ENCODE data around the gene PHLPP1. TPM values are rescaled to one million over a fixed set of nuclear protein-coding genes. Genes with fewer than 3 reads are reported as not detected.

PHLPP1 gene
- total RNA-seq, 1 experiment from 2014 or later, result 39.9 TPM

DNA sequence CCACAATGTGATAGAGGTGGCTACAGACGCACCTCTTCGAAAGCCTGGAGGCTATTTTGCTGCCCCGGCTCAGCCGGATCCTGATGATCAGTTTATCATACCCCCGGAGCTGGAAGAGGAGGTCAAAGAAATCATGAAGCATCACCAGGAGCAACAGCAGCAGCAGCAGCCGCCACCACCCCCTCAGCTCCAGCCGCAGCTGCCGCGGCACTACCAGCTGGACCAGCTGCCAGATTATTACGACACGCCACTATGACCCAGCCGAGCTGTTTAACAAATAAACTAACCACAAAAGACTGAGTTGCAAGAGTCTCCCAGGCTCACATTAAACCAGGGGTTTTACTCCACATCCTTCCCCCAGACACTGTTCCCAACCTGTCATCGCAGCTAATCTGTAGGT, 263.8 kb downstream of the PHLPP1 start:
- no peak overlapping the region for H4K5ac ChIP-seq (ENCODE audit: insufficient read length, low read depth, low read length)
- WGBS (ENCODE audit: extremely low coverage, insufficient read length, low lambda C conversion rate), result no CpG with 5 or more reads among the region's 13 CpGs
- no peak overlapping the region for H3K4ac ChIP-seq (ENCODE audit: low read depth, low read length)
- H4K20me1 ChIP-seq (ENCODE audit: control insufficient read depth, insufficient read depth, insufficient read length), result no peaks in the 10 kb centered on the region
- H3K9me3 ChIP-seq (ENCODE audit: control insufficient read depth, low read depth, low read length), result no peaks in the 10 kb centered on the region
- H3K14ac ChIP-seq (ENCODE audit: insufficient read depth, low read length), result no peak overlapping the region
- H2AFZ ChIP-seq (ENCODE audit: low read length), result no peak overlapping the region
- no peaks in the 10 kb centered on the region for H3K4me1 ChIP-seq (ENCODE audit: insufficient read depth, low read length)
- H3K18ac ChIP-seq (ENCODE audit: insufficient read length, low read depth, low read length), result no peak overlapping the region
- H3K23ac ChIP-seq (ENCODE audit: insufficient read length, low read depth, low read length), result no peak overlapping the region
- no peak overlapping the region for H3K9ac ChIP-seq (ENCODE audit: extremely low read depth, insufficient read length, low read length)
- no peak overlapping the region for H2BK15ac ChIP-seq (ENCODE audit: low read depth, low read length)
- H3K4me2 ChIP-seq (ENCODE audit: insufficient read depth, insufficient read length, low read length), result no peak overlapping the region
- H3K4me1 Mint-ChIP-seq, result peaks cover 2 to 11% of the 10 kb centered on the region in 2 experiments
- H3K4me3 Mint-ChIP-seq, result no peak overlapping the region
- H3K79me2 ChIP-seq (ENCODE audit: insufficient read depth, low read length), result no peaks in the 10 kb centered on the region
- H3K27ac ChIP-seq (ENCODE audit: insufficient read length, low read depth, low read length), result no peak overlapping the region
- H2BK12ac ChIP-seq (ENCODE audit: insufficient read length, low read depth, low read length), result no peak overlapping the region
- no peak overlapping the region for H4K91ac ChIP-seq (ENCODE audit: insufficient read length, low read depth, low read length)
- no peak overlapping the region for H2BK5ac ChIP-seq (ENCODE audit: insufficient read length, low read length)
- no peak overlapping the region for H2AK5ac ChIP-seq (ENCODE audit: insufficient read length, low read length)
- H2BK20ac ChIP-seq (ENCODE audit: low read depth, low read length, poor library complexity, severe bottlenecking), result no peak overlapping the region
- H3K79me1 ChIP-seq (ENCODE audit: insufficient read depth, low read depth, low read length, poor library complexity, severe bottlenecking), result no peaks in the 10 kb centered on the region
- TF ChIP-seq, protein P1, sequence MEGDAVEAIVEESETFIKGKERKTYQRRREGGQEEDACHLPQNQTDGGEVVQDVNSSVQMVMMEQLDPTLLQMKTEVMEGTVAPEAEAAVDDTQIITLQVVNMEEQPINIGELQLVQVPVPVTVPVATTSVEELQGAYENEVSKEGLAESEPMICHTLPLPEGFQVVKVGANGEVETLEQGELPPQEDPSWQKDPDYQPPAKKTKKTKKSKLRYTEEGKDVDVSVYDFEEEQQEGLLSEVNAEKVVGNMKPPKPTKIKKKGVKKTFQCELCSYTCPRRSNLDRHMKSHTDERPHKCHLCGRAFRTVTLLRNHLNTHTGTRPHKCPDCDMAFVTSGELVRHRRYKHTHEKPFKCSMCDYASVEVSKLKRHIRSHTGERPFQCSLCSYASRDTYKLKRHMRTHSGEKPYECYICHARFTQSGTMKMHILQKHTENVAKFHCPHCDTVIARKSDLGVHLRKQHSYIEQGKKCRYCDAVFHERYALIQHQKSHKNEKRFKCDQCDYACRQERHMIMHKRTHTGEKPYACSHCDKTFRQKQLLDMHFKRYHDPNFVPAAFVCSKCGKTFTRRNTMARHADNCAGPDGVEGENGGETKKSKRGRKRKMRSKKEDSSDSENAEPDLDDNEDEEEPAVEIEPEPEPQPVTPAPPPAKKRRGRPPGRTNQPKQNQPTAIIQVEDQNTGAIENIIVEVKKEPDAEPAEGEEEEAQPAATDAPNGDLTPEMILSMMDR (conservative IDR thresholded peaks at IDR 0.05), result no peak
- no peaks in the 10 kb centered on the region for H3K27me3 Mint-ChIP-seq (ENCODE audit: low read depth)
- H2BK120ac ChIP-seq (ENCODE audit: low read depth, low read length, poor library complexity, severe bottlenecking), result no peak overlapping the region
- peaks cover 26 to 61% (median 46%) of the 10 kb centered on the region in 3 experiments; a peak in 6 of 7 replicates for H3K36me3 Mint-ChIP-seq (ENCODE audit: insufficient read depth in 1 of 3, low read depth in 3 of 3)
- no peak overlapping the region for H3T11ph ChIP-seq (ENCODE audit: low read length)
- H3K9me3 Mint-ChIP-seq, result no peaks in the 10 kb centered on the region
- no peaks in the 10 kb centered on the region for H3K23me2 ChIP-seq (ENCODE audit: insufficient read length, low read depth, low read length, poor library complexity, severe bottlenecking)
- DNase-seq, result no peak
- no peaks in the 10 kb centered on the region for H3K27me3 ChIP-seq (ENCODE audit: insufficient read depth, low read length)
- no peak overlapping the region for H4K8ac ChIP-seq (replicated peaks; ENCODE audit: insufficient read length, low read depth, low read length)
- peak overlapping the region; percentile 52 to 63 (median 63); a peak in 1 of 7 replicates for H3K27ac Mint-ChIP-seq
- H3K56ac ChIP-seq (ENCODE audit: insufficient read length, low read depth, low read length), result no peak overlapping the region

Data from H9 (cell line).